WTC11 (cell line): ENCODE measurements around the gene AGO4.

Experiments used
- ATF1 ChIP-seq: sonication (generic); formaldehyde crosslinking; IDR thresholded peaks from 2 replicates; pipeline ENCODE4 v1.8.1; 2023; ENCODE audit warnings: mild to moderate bottlenecking, moderate library complexity, missing genetic modification reagents
- CTCF ChIP-seq: fragments of 200-600 bp; IDR thresholded peaks from 2 replicates; pipeline ENCODE4 v1.8.0; 2022; ENCODE audit warnings: antibody characterized with exemption
- E2F1 ChIP-seq: sonication (generic); formaldehyde crosslinking; IDR thresholded peaks from 2 replicates; pipeline ENCODE4 v1.8.0; 2022; ENCODE audit warnings: mild to moderate bottlenecking, missing genetic modification reagents
- E2F5 ChIP-seq: sonication (generic); formaldehyde crosslinking; IDR thresholded peaks from 2 replicates; pipeline ENCODE4 v1.8.1; 2022; ENCODE audit warnings: mild to moderate bottlenecking, moderate library complexity, missing genetic modification reagents
- TCF7 ChIP-seq: sonication (generic); formaldehyde crosslinking; IDR thresholded peaks from 2 replicates; pipeline ENCODE4 v1.8.0; 2022; ENCODE audit warnings: mild to moderate bottlenecking, low read depth, missing genetic modification reagents, moderate library complexity
- ZNF232 ChIP-seq: sonication (generic); formaldehyde crosslinking; IDR thresholded peaks from 2 replicates; pipeline ENCODE4 v1.8.0; 2022; ENCODE audit warnings: mild to moderate bottlenecking, missing genetic modification reagents
- TF ChIP-seq, protein P1 (sequence below): fragments of 250-450 bp; sonication (Bioruptor Pico); IDR thresholded peaks from 2 replicates; pipeline ENCODE4 v1.9.0; 2021; ENCODE audit warnings: mild to moderate bottlenecking, borderline replicate concordance
- TF ChIP-seq, protein P2 (sequence below): sonication (generic); formaldehyde crosslinking; IDR thresholded peaks from 2 replicates; pipeline ENCODE4 v1.8.1; 2023; ENCODE audit warnings: mild to moderate bottlenecking, missing genetic modification reagents, moderate library complexity

DNA sequence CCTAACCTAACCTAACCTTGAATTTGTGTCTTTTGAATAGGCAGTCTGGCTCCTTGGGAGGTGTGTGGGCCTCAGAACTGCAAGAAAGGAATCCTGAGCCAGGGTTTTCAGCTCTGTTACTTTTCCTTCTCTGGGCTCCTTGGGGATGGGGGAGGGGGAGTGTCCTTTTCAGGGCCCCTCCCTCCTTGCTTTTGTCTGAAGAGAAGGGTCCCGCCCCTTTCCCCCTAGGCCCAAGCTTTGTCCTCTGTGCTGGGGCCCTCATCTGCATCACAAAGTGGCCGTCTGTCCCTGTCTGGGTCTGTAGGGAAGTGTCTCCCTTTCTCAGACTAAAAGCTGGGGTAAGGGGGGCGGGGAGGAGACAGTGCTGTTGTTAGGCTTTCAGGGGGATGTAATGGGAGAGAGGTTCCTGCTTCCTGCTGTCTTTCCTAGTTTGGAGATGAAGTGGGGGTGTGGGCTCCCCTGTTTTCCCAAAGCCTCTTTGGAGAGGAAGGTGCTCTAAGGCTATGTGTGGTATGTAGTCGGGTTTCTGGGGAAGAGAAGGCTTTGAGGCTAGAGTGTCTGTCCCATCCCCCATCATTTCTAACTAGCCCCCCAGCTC is 78.2 kb downstream of the AGO4 start:
- TF ChIP-seq CTCF, result no peak
- TF ChIP-seq ATF1 (CRISPR knock-in tag), result no peak
- TF ChIP-seq, protein P1, sequence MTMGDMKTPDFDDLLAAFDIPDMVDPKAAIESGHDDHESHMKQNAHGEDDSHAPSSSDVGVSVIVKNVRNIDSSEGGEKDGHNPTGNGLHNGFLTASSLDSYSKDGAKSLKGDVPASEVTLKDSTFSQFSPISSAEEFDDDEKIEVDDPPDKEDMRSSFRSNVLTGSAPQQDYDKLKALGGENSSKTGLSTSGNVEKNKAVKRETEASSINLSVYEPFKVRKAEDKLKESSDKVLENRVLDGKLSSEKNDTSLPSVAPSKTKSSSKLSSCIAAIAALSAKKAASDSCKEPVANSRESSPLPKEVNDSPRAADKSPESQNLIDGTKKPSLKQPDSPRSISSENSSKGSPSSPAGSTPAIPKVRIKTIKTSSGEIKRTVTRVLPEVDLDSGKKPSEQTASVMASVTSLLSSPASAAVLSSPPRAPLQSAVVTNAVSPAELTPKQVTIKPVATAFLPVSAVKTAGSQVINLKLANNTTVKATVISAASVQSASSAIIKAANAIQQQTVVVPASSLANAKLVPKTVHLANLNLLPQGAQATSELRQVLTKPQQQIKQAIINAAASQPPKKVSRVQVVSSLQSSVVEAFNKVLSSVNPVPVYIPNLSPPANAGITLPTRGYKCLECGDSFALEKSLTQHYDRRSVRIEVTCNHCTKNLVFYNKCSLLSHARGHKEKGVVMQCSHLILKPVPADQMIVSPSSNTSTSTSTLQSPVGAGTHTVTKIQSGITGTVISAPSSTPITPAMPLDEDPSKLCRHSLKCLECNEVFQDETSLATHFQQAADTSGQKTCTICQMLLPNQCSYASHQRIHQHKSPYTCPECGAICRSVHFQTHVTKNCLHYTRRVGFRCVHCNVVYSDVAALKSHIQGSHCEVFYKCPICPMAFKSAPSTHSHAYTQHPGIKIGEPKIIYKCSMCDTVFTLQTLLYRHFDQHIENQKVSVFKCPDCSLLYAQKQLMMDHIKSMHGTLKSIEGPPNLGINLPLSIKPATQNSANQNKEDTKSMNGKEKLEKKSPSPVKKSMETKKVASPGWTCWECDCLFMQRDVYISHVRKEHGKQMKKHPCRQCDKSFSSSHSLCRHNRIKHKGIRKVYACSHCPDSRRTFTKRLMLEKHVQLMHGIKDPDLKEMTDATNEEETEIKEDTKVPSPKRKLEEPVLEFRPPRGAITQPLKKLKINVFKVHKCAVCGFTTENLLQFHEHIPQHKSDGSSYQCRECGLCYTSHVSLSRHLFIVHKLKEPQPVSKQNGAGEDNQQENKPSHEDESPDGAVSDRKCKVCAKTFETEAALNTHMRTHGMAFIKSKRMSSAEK (CRISPR knock-in tag), result no peak
- no peak for TF ChIP-seq TCF7 (CRISPR knock-in tag)
- no peak for TF ChIP-seq E2F5
- no peak for TF ChIP-seq E2F1
- TF ChIP-seq, protein P2, sequence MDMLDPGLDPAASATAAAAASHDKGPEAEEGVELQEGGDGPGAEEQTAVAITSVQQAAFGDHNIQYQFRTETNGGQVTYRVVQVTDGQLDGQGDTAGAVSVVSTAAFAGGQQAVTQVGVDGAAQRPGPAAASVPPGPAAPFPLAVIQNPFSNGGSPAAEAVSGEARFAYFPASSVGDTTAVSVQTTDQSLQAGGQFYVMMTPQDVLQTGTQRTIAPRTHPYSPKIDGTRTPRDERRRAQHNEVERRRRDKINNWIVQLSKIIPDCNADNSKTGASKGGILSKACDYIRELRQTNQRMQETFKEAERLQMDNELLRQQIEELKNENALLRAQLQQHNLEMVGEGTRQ (CRISPR knock-in tag), result no peak
- TF ChIP-seq ZNF232 (CRISPR knock-in tag), result no peak
